NCI-H2196 (cell line): ENCODE results near the gene VPS13D.
"Not testable (repeated sequence)": the region's sequence is repeated elsewhere in the genome, so short reads cannot be mapped to it uniquely, and the experiment has no call there.

ENCODE experiments used
- DNase-seq: peaks from one replicate; lab custom pipeline; 2025; ENCODE audit not compliant: unreplicated experiment; lab: John Stamatoyannopoulos, UW

VPS13D gene

DNA sequence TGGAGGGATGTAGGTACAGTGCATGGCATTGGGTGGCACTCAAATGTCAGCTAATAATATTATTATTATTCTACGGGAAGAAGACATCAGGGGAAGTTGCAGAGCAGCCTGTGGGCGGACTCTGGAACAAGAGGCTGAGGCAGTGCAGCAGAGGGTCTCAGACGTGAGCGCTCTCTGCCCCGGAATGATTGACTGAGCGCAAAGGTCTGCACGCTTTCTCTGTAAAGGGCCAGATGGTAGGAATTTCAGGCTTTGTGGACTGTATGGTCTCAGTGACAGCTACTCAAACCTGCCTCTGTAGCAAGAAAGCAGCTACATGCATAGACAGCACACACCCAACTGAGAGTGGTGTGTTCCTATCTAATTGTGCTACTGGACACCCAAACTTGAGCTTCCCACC, 29.6 kb upstream of the VPS13D start:
- no peak for DNase-seq

DNA sequence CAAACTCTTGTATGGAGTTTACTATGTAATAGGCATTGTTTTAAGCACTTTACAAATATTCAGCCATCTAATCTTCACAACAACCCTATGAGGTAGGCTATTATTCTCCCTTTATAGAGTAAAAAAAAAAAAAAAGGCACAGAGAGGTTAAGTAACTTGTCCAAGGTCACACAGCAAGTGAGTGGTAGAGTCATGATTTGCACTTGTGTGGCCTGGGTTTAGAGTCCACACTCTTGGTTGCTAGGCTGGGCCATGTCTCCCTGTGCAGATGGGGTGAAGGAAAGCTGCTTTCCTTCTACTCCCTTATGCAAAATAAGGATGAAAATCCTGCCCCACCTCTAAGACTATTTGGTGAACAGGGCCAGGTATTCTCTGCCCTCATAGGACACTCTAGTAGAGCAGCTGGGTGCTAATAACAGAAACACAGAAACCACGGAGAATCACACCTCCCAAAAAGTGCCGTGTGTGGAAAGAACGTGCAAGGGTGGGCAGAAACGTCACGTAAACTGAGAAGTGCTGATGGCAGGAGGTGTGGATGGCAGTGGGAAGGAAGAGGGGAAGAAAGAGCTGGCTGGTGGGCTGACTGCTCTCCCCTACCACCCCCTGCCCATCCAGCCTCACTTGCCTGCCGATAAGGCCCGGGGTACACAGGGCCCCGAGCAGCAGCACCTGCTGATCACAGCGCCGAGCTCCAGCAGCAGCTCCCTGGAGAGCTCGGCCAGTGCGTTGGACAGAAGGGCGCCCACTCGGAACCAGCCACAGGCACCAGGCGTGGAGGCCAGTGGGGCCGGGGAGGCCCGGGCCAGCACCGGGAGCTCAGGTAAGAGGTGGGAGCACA, 28.3 kb upstream of the VPS13D start:
- no peak for DNase-seq

- DNase-seq = no peak
Observed at GRCh38 chr1:12202190-12202497, 27.7 kb upstream of the VPS13D start.

GRCh38 chr1:12202577-12202976, 27.3 kb upstream of the VPS13D start:
- DNase-seq = no peak

GRCh38 chr1:12203216-12204007, 26.4 kb upstream of the VPS13D start:
- no peak for DNase-seq

- DNase-seq = no peak
Observed at GRCh38 chr1:12204140-12204539, 25.7 kb upstream of the VPS13D start.

GRCh38 chr1:12204754-12205658, 24.8 kb upstream of the VPS13D start:
- no peak for DNase-seq

GRCh38 chr1:12206238-12206637, 23.6 kb upstream of the VPS13D start:
- no peak for DNase-seq

DNA sequence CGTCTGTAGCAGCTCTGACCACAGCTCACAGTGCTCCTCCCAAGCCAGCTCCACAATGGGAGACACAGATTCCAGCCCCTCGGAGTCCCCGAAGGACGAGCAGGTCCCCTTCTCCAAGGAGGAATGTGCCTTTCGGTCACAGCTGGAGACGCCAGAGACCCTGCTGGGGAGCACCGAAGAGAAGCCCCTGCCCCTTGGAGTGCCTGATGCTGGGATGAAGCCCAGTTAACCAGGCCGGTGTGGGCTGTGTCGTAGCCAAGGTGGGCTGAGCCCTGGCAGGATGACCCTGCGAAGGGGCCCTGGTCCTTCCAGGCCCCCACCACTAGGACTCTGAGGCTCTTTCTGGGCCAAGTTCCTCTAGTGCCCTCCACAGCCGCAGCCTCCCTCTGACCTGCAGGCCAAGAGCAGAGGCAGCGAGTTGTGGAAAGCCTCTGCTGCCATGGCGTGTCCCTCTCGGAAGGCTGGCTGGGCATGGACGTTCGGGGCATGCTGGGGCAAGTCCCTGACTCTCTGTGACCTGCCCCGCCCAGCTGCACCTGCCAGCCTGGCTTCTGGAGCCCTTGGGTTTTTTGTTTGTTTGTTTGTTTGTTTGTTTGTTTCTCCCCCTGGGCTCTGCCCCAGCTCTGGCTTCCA, 22.9 kb upstream of the VPS13D start:
- DNase-seq = peak; percentile 50

DNA sequence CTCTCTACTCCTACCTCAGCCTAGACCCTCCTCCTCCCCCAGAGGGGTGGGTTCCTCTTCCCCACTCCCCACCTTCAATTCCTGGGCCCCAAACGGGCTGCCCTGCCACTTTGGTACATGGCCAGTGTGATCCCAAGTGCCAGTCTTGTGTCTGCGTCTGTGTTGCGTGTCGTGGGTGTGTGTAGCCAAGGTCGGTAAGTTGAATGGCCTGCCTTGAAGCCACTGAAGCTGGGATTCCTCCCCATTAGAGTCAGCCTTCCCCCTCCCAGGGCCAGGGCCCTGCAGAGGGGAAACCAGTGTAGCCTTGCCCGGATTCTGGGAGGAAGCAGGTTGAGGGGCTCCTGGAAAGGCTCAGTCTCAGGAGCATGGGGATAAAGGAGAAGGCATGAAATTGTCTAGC, 21.6 kb upstream of the VPS13D start:
- no peak for DNase-seq

DNA sequence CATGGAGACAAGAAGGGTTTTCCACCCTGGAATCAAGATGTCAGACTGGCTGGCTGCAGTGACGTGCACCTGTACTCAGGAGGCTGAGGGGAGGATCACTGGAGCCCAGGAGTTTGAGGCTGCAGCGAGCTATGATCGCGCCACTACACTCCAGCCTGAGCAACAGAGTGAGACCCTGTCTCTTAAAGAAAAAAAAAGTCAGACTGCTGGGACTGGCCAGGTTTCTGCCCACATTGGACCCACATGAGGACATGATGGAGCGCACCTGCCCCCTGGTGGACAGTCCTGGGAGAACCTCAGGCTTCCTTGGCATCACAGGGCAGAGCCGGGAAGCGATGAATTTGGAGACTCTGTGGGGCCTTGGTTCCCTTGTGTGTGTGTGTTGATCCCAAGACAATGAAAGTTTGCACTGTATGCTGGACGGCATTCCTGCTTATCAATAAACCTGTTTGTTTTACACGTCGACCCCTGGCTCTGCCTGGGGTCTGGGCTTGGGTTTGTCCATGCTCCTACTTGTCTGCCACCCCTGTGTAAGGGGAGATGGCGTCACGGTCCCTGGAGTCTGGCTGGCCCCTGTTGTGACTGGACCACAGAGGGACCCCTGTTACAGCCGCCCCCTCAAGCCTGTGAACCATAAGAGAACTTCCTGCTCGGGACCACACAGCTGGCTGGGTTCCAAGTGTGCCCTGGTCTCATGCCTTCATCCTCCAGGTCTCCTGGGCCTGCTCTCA, 20.9 kb upstream of the VPS13D start:
- peak; percentile 82 for DNase-seq

DNA sequence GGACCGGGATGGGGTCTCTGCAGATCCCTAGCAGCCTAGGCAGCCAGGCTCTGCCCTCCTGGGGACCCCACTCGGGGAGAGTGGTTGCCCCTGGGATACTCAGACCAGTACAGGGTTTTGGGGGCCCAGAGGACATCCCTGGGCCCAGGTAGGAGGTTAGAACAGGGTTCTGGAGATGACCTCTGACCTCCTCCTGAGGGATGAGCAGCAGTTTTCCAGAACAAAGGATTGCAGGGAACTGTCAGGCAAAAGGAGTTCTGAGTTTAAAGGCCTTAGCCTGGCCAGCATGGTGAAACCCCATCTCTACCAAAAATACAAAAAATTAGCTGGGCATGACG, 20.4 kb upstream of the VPS13D start:
- DNase-seq = no peak

DNA sequence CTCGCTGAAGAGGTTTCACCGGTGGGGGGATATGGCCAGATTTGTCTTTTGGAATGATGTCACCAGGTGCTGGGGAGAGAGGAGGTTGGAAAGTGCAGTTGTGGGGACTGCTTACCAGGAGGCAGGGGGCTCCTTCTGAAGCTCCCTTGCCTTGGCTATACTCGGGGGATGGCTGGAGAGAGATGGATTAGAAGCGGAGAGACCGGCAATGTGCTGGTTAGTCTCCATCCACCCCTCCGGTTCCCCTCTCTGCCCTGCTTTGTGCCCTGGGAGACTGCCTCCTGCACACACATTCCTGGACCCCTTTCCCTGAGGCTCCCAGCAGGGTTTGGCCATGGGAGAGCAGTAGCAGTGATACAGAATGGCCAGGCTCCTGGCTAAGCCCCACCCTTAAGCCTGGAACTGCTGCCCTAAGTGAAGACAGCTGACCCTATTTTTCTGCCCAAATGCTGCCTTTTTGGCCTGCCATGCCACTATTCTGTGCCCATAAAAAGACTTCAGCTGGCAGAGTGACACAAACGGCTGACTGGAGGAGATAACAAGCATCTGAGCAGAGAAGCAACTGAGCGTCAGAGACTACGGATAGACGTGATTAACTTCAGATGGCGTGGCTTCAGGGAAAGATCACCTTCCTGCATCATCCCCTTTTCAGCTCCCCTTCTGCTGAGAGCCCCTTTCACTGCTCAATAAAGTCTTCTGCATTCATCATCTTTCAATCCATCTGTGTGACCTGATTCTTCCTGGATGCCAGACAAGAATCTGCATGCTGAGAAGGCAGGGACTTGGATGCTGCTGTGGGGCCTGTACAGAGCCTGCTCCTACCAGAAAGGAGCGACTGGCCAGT, 14.5 kb upstream of the VPS13D start:
- no peak for DNase-seq

GRCh38 chr1:12219800-12220199, 10.0 kb upstream of the VPS13D start:
- DNase-seq = no peak

DNA sequence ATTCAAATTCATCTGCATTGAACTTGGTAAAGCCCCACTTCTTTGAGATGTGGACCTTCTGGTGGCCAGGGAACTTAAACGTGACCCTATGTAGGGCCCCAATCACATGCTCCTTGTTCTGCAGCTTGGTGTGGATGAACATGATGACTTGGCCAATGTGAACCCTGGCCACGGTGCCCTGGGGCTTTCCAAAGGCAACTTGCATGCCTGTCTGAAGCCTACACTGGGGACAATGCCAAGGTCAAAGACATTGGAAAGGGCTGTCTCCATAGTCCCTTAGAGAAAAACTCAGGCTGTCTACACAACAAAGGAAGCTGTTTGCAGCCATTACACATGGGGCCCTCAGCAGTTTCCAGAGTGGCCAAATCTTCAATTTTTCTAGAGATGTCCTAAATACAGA, 8.9 kb upstream of the VPS13D start:
- DNase-seq = no peak

DNA sequence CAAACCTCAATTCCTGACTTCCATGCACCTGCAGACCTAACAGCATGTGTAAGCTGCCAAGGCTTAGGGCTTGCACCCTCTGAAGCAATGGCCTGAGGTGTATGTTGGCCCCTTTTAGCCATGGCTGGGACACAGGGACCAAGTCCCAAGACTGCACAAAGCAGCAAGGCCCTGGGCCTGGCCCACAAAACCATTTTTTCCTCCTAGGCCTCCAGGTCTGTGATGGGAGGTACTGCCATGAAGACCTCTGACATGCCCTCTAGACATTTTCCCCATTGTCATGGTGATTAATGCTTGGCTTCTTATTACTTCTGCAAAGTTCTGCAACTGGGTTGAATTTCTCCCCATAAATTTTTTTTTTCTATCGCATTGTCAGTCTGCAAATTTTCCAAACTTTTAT, 7.1 kb upstream of the VPS13D start:
- not testable (repeated sequence) for DNase-seq

DNA sequence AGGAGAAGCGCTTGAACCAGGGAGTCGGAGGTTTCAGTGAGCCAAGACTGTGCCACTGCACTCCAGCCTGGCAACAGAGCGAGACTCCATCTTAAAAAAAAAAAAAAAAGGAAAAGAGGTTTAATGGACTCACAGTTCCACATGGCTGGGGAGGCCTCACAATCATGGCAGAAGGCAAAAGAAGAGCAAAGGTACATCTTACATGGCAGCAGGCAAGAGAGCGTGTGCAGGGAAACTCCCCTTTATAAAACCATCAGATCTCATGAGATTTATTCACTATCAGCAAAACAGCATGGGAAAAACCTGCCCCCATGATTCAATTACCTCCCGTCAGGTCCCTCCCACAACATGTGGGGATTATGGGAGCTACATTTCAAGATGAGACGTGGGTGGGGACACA, 5.7 kb upstream of the VPS13D start:
- DNase-seq = not testable (repeated sequence)

- DNase-seq = no peak
Observed at GRCh38 chr1:12228979-12229378, 851 bp upstream of the VPS13D start.

- no peak for DNase-seq
Observed at GRCh38 chr1:12229386-12229834, 420 bp upstream of the VPS13D start.
